ENCODE measurements around the gene ATXN1.

Gene ATXN1

GRCh38 chr6:16314296-16314695 lies 447.0 kb downstream of the ATXN1 start:
- H3K4me3 ChIP-seq (ENCODE audit: low read depth, low read length) = no peak overlapping the region
- TF ChIP-seq CTCF (IDR thresholded peaks at IDR 0.05; ENCODE audit: low read depth, low read length, missing control alignments) = no peak
- DNase-seq (ENCODE audit: low read depth) = no peak

- H3K4me3 ChIP-seq (ENCODE audit: low read depth, low read length) = no peak overlapping the region
- no peak for DNase-seq (ENCODE audit: low read depth)
- TF ChIP-seq CTCF (IDR thresholded peaks at IDR 0.05; ENCODE audit: low read depth, low read length, missing control alignments) = no peak
These were observed 447.5 kb downstream of the ATXN1 start for GRCh38 chr6:16313732-16314131.

DNA sequence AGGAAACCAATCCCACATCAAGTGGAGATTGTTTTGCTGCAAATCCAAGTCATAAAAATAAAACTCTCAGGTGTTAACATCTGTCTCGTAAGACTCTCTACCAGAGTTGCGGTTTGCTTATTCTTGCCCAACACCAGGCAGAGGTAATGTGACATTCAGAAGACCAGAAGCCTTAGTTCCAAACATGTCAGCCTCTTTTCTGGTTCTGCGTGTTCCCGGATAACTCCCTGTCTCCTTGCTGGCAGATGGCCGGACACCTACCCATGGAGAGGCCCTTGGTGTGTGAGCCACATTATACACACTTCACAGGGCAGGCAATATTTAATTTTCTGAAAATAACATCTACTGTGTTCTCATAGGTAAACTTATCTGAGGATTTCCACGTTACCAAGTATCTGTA lies 449.5 kb downstream of the ATXN1 start:
- no peak for DNase-seq (ENCODE audit: low read depth)
- no peak overlapping the region for H3K4me3 ChIP-seq (ENCODE audit: low read depth, low read length)
- no peak for TF ChIP-seq CTCF (IDR thresholded peaks at IDR 0.05; ENCODE audit: low read depth, low read length, missing control alignments)

- TF ChIP-seq CTCF (IDR thresholded peaks at IDR 0.05; ENCODE audit: low read depth, low read length, missing control alignments) = no peak
- DNase-seq (ENCODE audit: low read depth) = no peak
- peak overlapping the region; percentile 32 for H3K4me3 ChIP-seq (ENCODE audit: low read depth, low read length)
These were observed 454.9 kb downstream of the ATXN1 start for GRCh38 chr6:16306334-16306733.

GRCh38 chr6:16305788-16306187 lies 455.5 kb downstream of the ATXN1 start:
- peak overlapping the region; percentile 32 for H3K4me3 ChIP-seq (ENCODE audit: low read depth, low read length)

DNA sequence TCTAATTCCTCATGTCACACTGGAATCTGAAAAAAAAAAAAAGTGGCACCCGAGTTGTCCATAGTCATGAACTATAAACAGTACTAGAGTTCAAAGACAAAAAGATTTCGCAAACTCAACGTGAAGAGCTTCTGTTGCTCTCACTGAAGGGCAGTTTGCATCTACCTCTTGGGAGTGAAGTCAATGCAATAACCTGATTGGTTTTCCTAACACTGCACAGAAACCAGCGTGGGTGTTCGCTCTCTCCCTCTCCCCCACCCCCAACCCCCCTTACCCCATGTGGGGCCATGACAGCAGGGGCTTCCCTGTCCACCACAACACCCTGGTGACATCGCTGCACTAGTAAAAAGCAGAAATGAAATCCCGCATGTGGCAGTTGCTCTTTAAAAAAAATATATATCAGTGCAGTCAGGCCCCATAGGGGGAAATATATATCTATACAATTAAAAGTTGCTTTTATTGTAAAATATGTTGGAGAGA lies 456.0 kb downstream of the ATXN1 start:
- peak; percentile 88 for DNase-seq (ENCODE audit: low read depth)
- no peak for TF ChIP-seq CTCF (IDR thresholded peaks at IDR 0.05; ENCODE audit: low read depth, low read length, missing control alignments)
- peak overlapping the region; percentile 32; the same call in 1 of the 2 replicates for H3K4me3 ChIP-seq (ENCODE audit: low read depth, low read length)

More at GRCh38 chr6:16305788-16306187, 455.5 kb downstream of the ATXN1 start:
- no peak for DNase-seq (ENCODE audit: low read depth)
- TF ChIP-seq CTCF (IDR thresholded peaks at IDR 0.05; ENCODE audit: low read depth, low read length, missing control alignments) = no peak
